Measurements from ENCODE around the gene KCNQ1OT1.

DNA sequence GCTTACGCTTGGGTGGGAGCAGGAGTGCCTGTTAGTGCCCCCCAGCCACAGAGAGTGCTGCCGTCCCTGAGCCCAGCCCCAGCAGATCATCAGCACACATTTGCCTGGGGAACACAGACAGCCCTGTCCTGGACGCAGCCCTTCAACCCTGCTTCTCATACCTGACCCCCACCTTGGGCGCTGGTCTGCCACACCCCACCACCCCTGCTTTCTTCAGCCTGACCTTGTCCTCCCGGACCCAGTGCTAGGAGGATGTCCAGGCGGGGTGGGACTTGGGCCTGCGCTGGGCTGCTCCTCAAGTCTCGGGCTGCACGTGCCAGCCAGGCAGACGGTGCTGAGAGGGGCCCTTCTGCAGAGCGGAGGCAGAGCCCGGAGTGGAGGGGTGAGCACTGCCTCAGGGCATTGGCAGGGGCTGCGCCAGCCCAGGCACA lies 119.2 kb downstream of the KCNQ1OT1 start:
- TF ChIP-seq, protein P1, sequence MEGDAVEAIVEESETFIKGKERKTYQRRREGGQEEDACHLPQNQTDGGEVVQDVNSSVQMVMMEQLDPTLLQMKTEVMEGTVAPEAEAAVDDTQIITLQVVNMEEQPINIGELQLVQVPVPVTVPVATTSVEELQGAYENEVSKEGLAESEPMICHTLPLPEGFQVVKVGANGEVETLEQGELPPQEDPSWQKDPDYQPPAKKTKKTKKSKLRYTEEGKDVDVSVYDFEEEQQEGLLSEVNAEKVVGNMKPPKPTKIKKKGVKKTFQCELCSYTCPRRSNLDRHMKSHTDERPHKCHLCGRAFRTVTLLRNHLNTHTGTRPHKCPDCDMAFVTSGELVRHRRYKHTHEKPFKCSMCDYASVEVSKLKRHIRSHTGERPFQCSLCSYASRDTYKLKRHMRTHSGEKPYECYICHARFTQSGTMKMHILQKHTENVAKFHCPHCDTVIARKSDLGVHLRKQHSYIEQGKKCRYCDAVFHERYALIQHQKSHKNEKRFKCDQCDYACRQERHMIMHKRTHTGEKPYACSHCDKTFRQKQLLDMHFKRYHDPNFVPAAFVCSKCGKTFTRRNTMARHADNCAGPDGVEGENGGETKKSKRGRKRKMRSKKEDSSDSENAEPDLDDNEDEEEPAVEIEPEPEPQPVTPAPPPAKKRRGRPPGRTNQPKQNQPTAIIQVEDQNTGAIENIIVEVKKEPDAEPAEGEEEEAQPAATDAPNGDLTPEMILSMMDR (IDR thresholded peaks at IDR 0.05; ENCODE audit: low read depth, low read length, missing input control): no peak
- no peak for TF ChIP-seq JUND (IDR thresholded peaks at IDR 0.05)
